Calu3 (cell line): ENCODE results near the gene CLBA1. TPM values are rescaled to one million over a fixed set of nuclear protein-coding genes. Genes with fewer than 3 reads are reported as not detected.

ENCODE experiments used
- BruUV-seq: library from RNA; stranded (reverse); fragments of 400-500 nt; replicated peaks from 2 replicates; lab custom pipeline; 2021; lab: Mats Ljungman, UMichigan
- CTCF ChIA-PET: fragments of 300-600 bp; sonication (Branson Sonifier 250); formaldehyde crosslinking; loops from one replicate; lab custom pipeline; 2022; ENCODE audit warnings: antibody characterized with exemption; lab: Charles Lee
- DNase-seq: peaks from one replicate; pipeline ENCODE4 v3.0.0; 2022
- H3K27ac Mint-ChIP-seq: one replicate; pipeline ENCODE4 v1.8.0; 2022; ENCODE audit warnings: mixed read lengths; ENCODE audit not compliant: unreplicated experiment
- H3K27me3 Mint-ChIP-seq: one replicate; pipeline ENCODE4 v1.8.0; 2022; ENCODE audit warnings: mixed read lengths; ENCODE audit not compliant: unreplicated experiment
- H3K36me3 Mint-ChIP-seq: one replicate; pipeline ENCODE4 v1.8.0; 2022; ENCODE audit warnings: mild to moderate bottlenecking, moderate library complexity, mixed read lengths; ENCODE audit not compliant: insufficient read depth, unreplicated experiment
- H3K4me1 Mint-ChIP-seq: one replicate; pipeline ENCODE4 v1.8.0; 2022; ENCODE audit warnings: mild to moderate bottlenecking, low read depth, mixed read lengths; ENCODE audit not compliant: unreplicated experiment
- H3K4me3 Mint-ChIP-seq: one replicate; pipeline ENCODE4 v1.8.0; 2022; ENCODE audit warnings: mild to moderate bottlenecking, low read depth, moderate library complexity, mixed read lengths; ENCODE audit not compliant: unreplicated experiment
- H3K9me3 Mint-ChIP-seq: one replicate; pipeline ENCODE4 v1.8.0; 2022; ENCODE audit warnings: low read depth, mixed read lengths; ENCODE audit not compliant: unreplicated experiment
- CTCF ChIP-seq: fragments of 200-600 bp; IDR thresholded peaks from one replicate; pipeline ENCODE4 v1.8.0; 2022; ENCODE audit warnings: antibody characterized with exemption; ENCODE audit not compliant: unreplicated experiment
- intact Hi-C: fragments of 100-400 bp; cut with micrococcal nuclease; formaldehyde crosslinking; loops from one replicate; pipeline ENCODE4 v1.10.0; 2022; ENCODE audit not compliant: unreplicated experiment
- total RNA-seq: library from RNA; stranded (reverse); gene quantifications from 2 replicates; pipeline ENCODE4 v1.2.3, GENCODE V29; 2022

The CLBA1 gene
- total RNA-seq, 1 experiment from 2014 or later = 12.8 TPM

DNA sequence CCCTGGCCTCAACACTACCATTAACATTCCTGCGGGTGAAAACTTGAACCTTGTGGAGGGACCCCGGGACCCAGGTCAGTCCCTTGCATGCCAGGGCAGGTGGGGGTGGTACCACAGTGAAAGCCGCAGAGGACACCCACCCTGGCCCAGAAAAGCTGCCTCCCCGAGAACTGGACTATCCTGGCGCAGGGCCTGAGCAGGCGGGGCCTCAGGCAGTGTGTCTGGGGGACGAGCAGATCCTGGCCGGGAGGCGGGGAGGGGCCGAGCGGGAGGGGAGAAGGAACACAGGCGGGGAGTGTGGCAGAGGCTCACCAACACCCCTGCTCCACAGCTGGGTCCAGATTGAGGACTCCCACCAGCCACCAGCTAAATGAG, 17.4 kb upstream of the CLBA1 start:
- H3K36me3 Mint-ChIP-seq = peaks cover 68% of the 10 kb centered on the region
- no TSS peak for BruUV-seq
- TF ChIP-seq CTCF = no peak
- H3K4me1 Mint-ChIP-seq = peaks cover 19% of the 10 kb centered on the region
- H3K9me3 Mint-ChIP-seq = no peaks in the 10 kb centered on the region
- CTCF ChIA-PET = no interaction called here
- DNase-seq = peak; percentile 78
- peak overlapping the region; percentile 12 for H3K27ac Mint-ChIP-seq
- no peaks in the 10 kb centered on the region for H3K27me3 Mint-ChIP-seq
- intact Hi-C loops = no loop called here
- H3K4me3 Mint-ChIP-seq = peak overlapping the region; percentile 77

- peak overlapping the region; percentile 12 for H3K27ac Mint-ChIP-seq
- CTCF ChIA-PET = no interaction called here
- BruUV-seq = no TSS peak
These were observed 16.8 kb upstream of the CLBA1 start for GRCh38 chr14:104968541-104969401.

DNA sequence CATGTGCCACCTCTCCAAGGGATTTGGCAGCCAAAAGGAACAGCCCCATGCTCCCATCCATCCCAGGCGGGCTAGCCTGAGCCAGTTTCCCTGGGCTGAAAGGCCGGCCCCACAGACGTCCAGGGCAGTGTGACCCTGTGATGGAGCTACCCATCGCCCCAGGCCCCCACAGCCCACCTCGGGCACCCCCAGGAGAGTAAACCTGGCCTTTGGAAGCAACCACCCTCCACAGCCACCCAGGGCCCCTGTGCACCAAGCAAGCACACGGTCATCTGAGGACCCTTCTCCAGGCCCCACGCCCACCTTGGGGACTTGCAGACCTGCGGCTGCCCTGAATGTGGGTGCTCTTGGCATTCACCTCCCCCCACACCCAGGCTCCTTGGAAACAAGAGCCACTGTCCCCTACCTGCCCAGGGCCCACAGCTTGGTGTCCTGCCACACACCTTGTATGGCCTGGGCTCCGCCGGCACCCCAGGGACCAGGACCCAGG, 15.8 kb upstream of the CLBA1 start:
- H3K27me3 Mint-ChIP-seq = no peaks in the 10 kb centered on the region
- peak overlapping the region; percentile 12 for H3K27ac Mint-ChIP-seq
- TSS peak; percentile 10 for BruUV-seq
- peaks cover 29% of the 10 kb centered on the region for H3K4me1 Mint-ChIP-seq
- CTCF ChIA-PET = interaction anchor here (0.5 to 1.1 kb wide), 2 partner anchors 63 to 96 kb away, joined by 3 to 5 read pairs; no protein-coding TSS in a partner anchor
- peaks cover 83% of the 10 kb centered on the region for H3K36me3 Mint-ChIP-seq
- intact Hi-C loops = loop anchor here (5.0 to 10.0 kb wide), 3 partner anchors 37 to 75 kb away; partner anchors contain the start of gene CDCA4
- no peak for TF ChIP-seq CTCF
- peak overlapping the region; percentile 77 for H3K4me3 Mint-ChIP-seq
- DNase-seq = no peak
- H3K9me3 Mint-ChIP-seq = no peaks in the 10 kb centered on the region

More at GRCh38 chr14:104968541-104969401, 16.8 kb upstream of the CLBA1 start:
- no peak for TF ChIP-seq CTCF
- intact Hi-C loops = no loop called here
- Mint-ChIP-seq H3K27me3 (no peaks in the 10 kb centered on the region), H3K9me3 (no peaks in the 10 kb centered on the region), H3K36me3 (peaks cover 75% of the 10 kb centered on the region), H3K4me3 (peak overlapping the region; percentile 77), H3K4me1 (peaks cover 19% of the 10 kb centered on the region)
- DNase-seq = no peak

GRCh38 chr14:104970231-104971068, 15.1 kb upstream of the CLBA1 start:
- intact Hi-C loops = loop anchor here (5.0 to 10.0 kb wide), 3 partner anchors 38 to 76 kb away; partner anchors contain the start of gene CDCA4
- TF ChIP-seq CTCF = no peak
- peaks cover 29% of the 10 kb centered on the region for H3K4me1 Mint-ChIP-seq

More at GRCh38 chr14:104970231-104971068, 15.1 kb upstream of the CLBA1 start:
- Mint-ChIP-seq H3K4me3 (peak overlapping the region; percentile 77), H3K9me3 (no peaks in the 10 kb centered on the region), H3K27me3 (no peaks in the 10 kb centered on the region), H3K27ac (peak overlapping the region; percentile 81), H3K36me3 (peaks cover 83% of the 10 kb centered on the region)
- no TSS peak for BruUV-seq
- peak; percentile 77 for DNase-seq
- CTCF ChIA-PET = interaction anchor here (1.1 kb wide), 1 partner anchor 96 kb away, joined by 3 read pairs; no protein-coding TSS in a partner anchor
